ENCODE data around the gene ST6GALNAC3. TPM values are rescaled to one million over a fixed set of nuclear protein-coding genes. Genes with fewer than 3 reads are reported as not detected.
"Not testable (repeated sequence)": the region's sequence is repeated elsewhere in the genome, so short reads cannot be mapped to it uniquely, and the experiment has no call there.

ST6GALNAC3 gene
- total RNA-seq, 2 experiments from 2014 or later: 0.50 to 1.2 TPM

DNA sequence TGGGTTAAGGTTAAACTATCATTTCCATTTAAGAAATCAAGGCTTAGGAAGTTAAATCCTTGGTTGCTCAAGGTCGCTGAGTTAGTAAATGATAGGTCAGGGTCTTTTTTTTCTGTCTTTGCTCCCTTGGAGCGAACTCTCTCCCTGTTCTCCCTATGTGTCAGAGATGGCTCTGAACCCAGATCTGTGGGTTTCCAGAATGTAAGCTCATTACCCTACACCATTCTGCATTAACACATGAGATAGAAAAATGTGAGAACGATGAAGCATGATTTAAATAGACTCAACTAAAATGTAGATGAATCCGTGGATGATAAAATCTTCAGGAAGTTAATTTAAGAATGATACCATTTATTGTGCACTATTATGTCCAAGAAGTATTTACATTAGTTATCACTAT, 25.0 kb upstream of the ST6GALNAC3 start:
- DNase-seq (ENCODE audit: low spot score): no peak
- Histone ChIP-seq H3K9me2 (ENCODE audit: insufficient read depth, low read length) (no peaks in the 10 kb centered on the region), H3K27ac (ENCODE audit: low read depth, low read length, poor library complexity, severe bottlenecking) (no peak overlapping the region), H3K4me1 (ENCODE audit: insufficient read depth, low read length, poor library complexity, severe bottlenecking) (no peaks in the 10 kb centered on the region), H3K4me3 (ENCODE audit: low read depth, low read length, poor library complexity, severe bottlenecking) (no peak overlapping the region), H2AFZ (ENCODE audit: low read length) (no peak overlapping the region), H3K79me2 (ENCODE audit: insufficient read depth, low read depth, low read length) (no peaks in the 10 kb centered on the region), H4K20me1 (ENCODE audit: insufficient read depth, low read length) (no peaks in the 10 kb centered on the region), H3K36me3 (ENCODE audit: insufficient read depth, low read length) (no peaks in the 10 kb centered on the region), H3K9me3 (ENCODE audit: low read length) (no peaks in the 10 kb centered on the region), H3K4me2 (ENCODE audit: low read length) (no peak overlapping the region)
- ChIA-PET POLR2A (no interaction called here), CTCF (ENCODE audit: unreplicated experiment) (no interaction called here)
- TF ChIP-seq EZH2phosphoT487 (IDR thresholded peaks at IDR 0.05; ENCODE audit: borderline replicate concordance, low read depth, low read length): no peak
- TF ChIP-seq, protein P1, sequence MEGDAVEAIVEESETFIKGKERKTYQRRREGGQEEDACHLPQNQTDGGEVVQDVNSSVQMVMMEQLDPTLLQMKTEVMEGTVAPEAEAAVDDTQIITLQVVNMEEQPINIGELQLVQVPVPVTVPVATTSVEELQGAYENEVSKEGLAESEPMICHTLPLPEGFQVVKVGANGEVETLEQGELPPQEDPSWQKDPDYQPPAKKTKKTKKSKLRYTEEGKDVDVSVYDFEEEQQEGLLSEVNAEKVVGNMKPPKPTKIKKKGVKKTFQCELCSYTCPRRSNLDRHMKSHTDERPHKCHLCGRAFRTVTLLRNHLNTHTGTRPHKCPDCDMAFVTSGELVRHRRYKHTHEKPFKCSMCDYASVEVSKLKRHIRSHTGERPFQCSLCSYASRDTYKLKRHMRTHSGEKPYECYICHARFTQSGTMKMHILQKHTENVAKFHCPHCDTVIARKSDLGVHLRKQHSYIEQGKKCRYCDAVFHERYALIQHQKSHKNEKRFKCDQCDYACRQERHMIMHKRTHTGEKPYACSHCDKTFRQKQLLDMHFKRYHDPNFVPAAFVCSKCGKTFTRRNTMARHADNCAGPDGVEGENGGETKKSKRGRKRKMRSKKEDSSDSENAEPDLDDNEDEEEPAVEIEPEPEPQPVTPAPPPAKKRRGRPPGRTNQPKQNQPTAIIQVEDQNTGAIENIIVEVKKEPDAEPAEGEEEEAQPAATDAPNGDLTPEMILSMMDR (conservative IDR thresholded peaks at IDR 0.05; ENCODE audit: low read length): no peak
- intact Hi-C loops (cut with micrococcal nuclease; ENCODE audit: unreplicated experiment): no loop called here
- BruUV-seq (replicated peaks): no TSS peak

DNA sequence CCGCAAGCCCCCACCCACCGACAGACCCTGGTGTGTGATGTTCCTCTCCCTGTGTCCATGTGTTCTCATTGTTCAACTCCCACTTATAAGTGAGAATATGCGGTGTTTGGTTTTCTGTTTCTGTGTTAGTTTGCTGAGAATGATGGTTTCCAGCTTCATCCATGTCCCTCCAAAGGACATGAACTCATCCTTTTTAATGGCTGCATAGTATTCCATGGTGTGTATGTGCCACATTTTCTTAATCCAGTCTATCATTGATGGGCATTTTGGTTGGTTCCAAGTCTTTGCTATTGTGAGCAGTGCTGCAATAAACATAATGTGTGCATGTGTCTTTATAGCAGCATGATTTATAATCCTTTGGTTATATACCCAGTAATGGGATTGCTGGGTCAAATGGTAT, 24.5 kb upstream of the ST6GALNAC3 start:
- H3K79me2 ChIP-seq (ENCODE audit: insufficient read depth, low read depth, low read length); H3K4me3 ChIP-seq (ENCODE audit: low read depth, low read length, poor library complexity, severe bottlenecking); DNase-seq (ENCODE audit: low spot score); intact Hi-C loops (cut with micrococcal nuclease; ENCODE audit: unreplicated experiment); H3K9me2 ChIP-seq (ENCODE audit: insufficient read depth, low read length); H3K4me1 ChIP-seq (ENCODE audit: insufficient read depth, low read length, poor library complexity, severe bottlenecking); H3K36me3 ChIP-seq (ENCODE audit: insufficient read depth, low read length); POLR2A ChIA-PET; BruUV-seq (replicated peaks); H2AFZ ChIP-seq (ENCODE audit: low read length); H3K4me2 ChIP-seq (ENCODE audit: low read length); CTCF ChIA-PET (ENCODE audit: unreplicated experiment); H4K20me1 ChIP-seq (ENCODE audit: insufficient read depth, low read length); H3K27ac ChIP-seq (ENCODE audit: low read depth, low read length, poor library complexity, severe bottlenecking); H3K9me3 ChIP-seq (ENCODE audit: low read length): not testable (repeated sequence)

DNA sequence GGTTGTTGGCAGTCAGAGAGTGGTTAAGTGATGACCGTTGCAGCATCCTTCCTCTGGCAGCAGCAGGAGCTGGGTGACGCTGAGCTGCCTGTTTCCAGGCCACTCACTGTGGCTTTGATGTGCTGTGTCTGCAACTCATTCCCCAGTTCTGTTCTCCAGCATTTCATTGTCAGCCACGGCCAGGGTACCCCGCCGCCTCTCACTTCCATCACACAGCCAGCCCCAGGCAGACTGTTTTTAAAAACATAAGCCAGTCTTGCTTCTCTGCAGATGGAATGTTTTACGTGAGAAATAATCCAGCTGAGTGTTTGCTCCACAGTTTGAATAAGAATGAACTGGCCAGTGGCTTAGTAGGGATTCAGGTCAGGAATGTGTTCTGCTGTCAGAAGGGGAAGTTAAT, 21.5 kb upstream of the ST6GALNAC3 start:
- Histone ChIP-seq H3K4me3 (ENCODE audit: low read depth, low read length, poor library complexity, severe bottlenecking) (no peak overlapping the region), H3K27ac (ENCODE audit: low read depth, low read length, poor library complexity, severe bottlenecking) (no peak overlapping the region), H3K4me1 (ENCODE audit: insufficient read depth, low read length, poor library complexity, severe bottlenecking) (no peaks in the 10 kb centered on the region), H3K9me2 (ENCODE audit: insufficient read depth, low read length) (no peaks in the 10 kb centered on the region), H3K9me3 (ENCODE audit: low read length) (no peaks in the 10 kb centered on the region), H2AFZ (ENCODE audit: low read length) (no peak overlapping the region), H3K36me3 (ENCODE audit: insufficient read depth, low read length) (no peaks in the 10 kb centered on the region), H4K20me1 (ENCODE audit: insufficient read depth, low read length) (no peaks in the 10 kb centered on the region), H3K4me2 (ENCODE audit: low read length) (no peak overlapping the region), H3K79me2 (ENCODE audit: insufficient read depth, low read depth, low read length) (no peaks in the 10 kb centered on the region)
- POLR2A ChIA-PET: interaction anchor here (0.6 kb wide), 1 partner anchor 132 kb away, joined by 3 read pairs; no protein-coding TSS in a partner anchor
- CTCF ChIA-PET (ENCODE audit: unreplicated experiment): no interaction called here
- intact Hi-C loops (cut with micrococcal nuclease; ENCODE audit: unreplicated experiment): no loop called here
- no TSS peak for BruUV-seq (replicated peaks)
- no peak for DNase-seq (ENCODE audit: low spot score)
- TF ChIP-seq, protein P1 (conservative IDR thresholded peaks at IDR 0.05; ENCODE audit: low read length): no peak
- TF ChIP-seq EZH2phosphoT487 (IDR thresholded peaks at IDR 0.05; ENCODE audit: borderline replicate concordance, low read depth, low read length): no peak

All from OCI-LY7 (cell line).